Measurements from ENCODE around the gene OR9Q1. TPM values are rescaled to one million over a fixed set of nuclear protein-coding genes. Genes with fewer than 3 reads are reported as not detected.

The OR9Q1 gene
- total and polyA plus RNA-seq, 2 of the 4 experiments (the other 2 are of a cell fraction): not detected

DNA sequence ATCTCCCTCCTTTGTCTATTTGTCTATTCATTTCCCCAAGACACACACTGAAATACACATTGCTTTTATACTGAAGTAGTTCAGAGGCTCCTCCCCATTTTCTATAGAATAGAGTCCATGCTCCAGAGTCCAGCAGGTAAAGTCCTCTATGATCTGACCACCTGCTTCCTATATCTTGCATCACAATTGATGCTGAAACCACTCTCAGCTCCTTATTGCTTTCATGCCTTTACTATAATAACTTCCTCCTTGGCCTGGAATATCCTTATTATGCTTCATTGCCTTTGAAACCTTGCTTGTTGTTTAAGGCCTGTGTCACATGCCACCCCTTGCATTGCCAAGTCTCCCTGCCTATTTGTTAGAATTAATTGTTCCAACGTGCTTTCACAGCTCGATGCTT lies 19.7 kb downstream of the OR9Q1 start:
- no peak overlapping the region for H3K14ac ChIP-seq (replicated peaks; ENCODE audit: low read depth, low read length)
- no CpG with 5 or more reads among the region's 2 CpGs for WGBS, 2 experiments (ENCODE audit: extremely low coverage in 2 of 2, insufficient read length in 1 of 2)
- ChIA-PET CTCF (no interaction called here), POLR2A (ENCODE audit: unreplicated experiment) (no interaction called here)
- no peak overlapping the region for H3K18ac ChIP-seq (ENCODE audit: low read depth, low read length)
- TF ChIP-seq CHD1 (IDR thresholded peaks at IDR 0.05; ENCODE audit: low read depth, low read length) (no peak), CEBPB (IDR thresholded peaks at IDR 0.05; ENCODE audit: low read depth, low read length) (no peak), POLR2A (IDR thresholded peaks at IDR 0.05; ENCODE audit: low read depth, low read length) (no peak), RAD21 (IDR thresholded peaks at IDR 0.05; ENCODE audit: low read length) (no peak), RFX5 (IDR thresholded peaks at IDR 0.05; ENCODE audit: low read depth, low read length) (no peak)
- H4K91ac ChIP-seq (ENCODE audit: insufficient read depth, low read depth, low read length): no peak overlapping the region
- intact Hi-C loops (cut with micrococcal nuclease): no loop called here
- DNase-seq (no peak), ATAC-seq (ENCODE audit: low read depth) (no peak)
- H3K4ac ChIP-seq (ENCODE audit: low read depth, low read length): no peak overlapping the region
- H3K4me2 ChIP-seq (ENCODE audit: low read depth, low read length): no peak overlapping the region
- no peaks in the 10 kb centered on the region for H4K20me1 ChIP-seq (ENCODE audit: insufficient read depth, low read length)
- no peak overlapping the region for H2BK20ac ChIP-seq (ENCODE audit: low read depth, low read length)
- H4K8ac ChIP-seq (ENCODE audit: low read depth in 2 of 2, low read length in 2 of 2): no peak overlapping the region
- BruUV-seq (replicated peaks): no TSS peak
- no peak overlapping the region for H2BK120ac ChIP-seq (ENCODE audit: low read depth, low read length)
- no peak overlapping the region for H2BK5ac ChIP-seq (ENCODE audit: low read depth, low read length, poor library complexity, severe bottlenecking)
- in situ Hi-C loops (cut with MboI; ENCODE audit: low sequenced_read_pairs): no loop called here
- H2BK15ac ChIP-seq (ENCODE audit: low read depth, low read length): no peak overlapping the region
- H2AFZ ChIP-seq (replicated peaks; ENCODE audit: low read length, poor library complexity): no peak overlapping the region
- no peak overlapping the region for H2AK9ac ChIP-seq (replicated peaks; ENCODE audit: low read depth, low read length, poor library complexity)
- H3K27me3 ChIP-seq (ENCODE audit: control insufficient read depth, insufficient read depth, low read length): no peaks in the 10 kb centered on the region
- no peaks in the 10 kb centered on the region for H3K79me1 ChIP-seq (ENCODE audit: low read depth in 1 of 2, low read length in 2 of 2)
- H3K9me3 ChIP-seq (ENCODE audit: control insufficient read depth, insufficient read depth, low read length): no peaks in the 10 kb centered on the region
- no peaks in the 10 kb centered on the region for H3K36me3 ChIP-seq (ENCODE audit: control insufficient read depth, insufficient read depth, low read length)
- H3K4me3 ChIP-seq (ENCODE audit: insufficient read depth, low read depth, low read length): no peak overlapping the region
- H3K4me1 ChIP-seq (ENCODE audit: control insufficient read depth, insufficient read depth, low read length): no peaks in the 10 kb centered on the region; the same call in 1 of the 2 replicates
- no peak overlapping the region for H4K5ac ChIP-seq (ENCODE audit: low read depth, low read length)
- H3K27ac ChIP-seq (ENCODE audit: insufficient read depth, low read length): no peak overlapping the region
- H2AK5ac ChIP-seq (ENCODE audit: low read depth, low read length): no peak overlapping the region
- H3K56ac ChIP-seq (ENCODE audit: extremely low read depth, insufficient read depth, low read length): no peak overlapping the region
- dilution Hi-C loops (cut with HindIII; ENCODE audit: low sequenced_read_pairs, unreplicated experiment): no loop called here
- no peak overlapping the region for H3K23ac ChIP-seq (ENCODE audit: low read depth, low read length)
- no peaks in the 10 kb centered on the region for H3K9me1 ChIP-seq (ENCODE audit: insufficient read depth, low read length)
- H3K9ac ChIP-seq (ENCODE audit: low read depth, low read length): no peak overlapping the region
